Embryonic facial prominence (tissue), 1 donor: ENCODE results near the gene RPL4.
"Not testable (repeated sequence)": the region's sequence is repeated elsewhere in the genome, so short reads cannot be mapped to it uniquely, and the experiment has no call there.

Source experiments
- DNase-seq: peaks from one replicate; pipeline ENCODE4 v3.0.0-alpha.2; 2016; ENCODE audit errors: extremely low spot score

The RPL4 gene

GRCh38 chr15:66491846-66492245 lies 12.8 kb downstream of the RPL4 start:
- DNase-seq, result no peak

GRCh38 chr15:66489179-66489791 lies 15.4 kb downstream of the RPL4 start:
- DNase-seq, result no peak

- no peak for DNase-seq
Observed at GRCh38 chr15:66488525-66488924, 16.1 kb downstream of the RPL4 start.

- no peak for DNase-seq
Observed at GRCh38 chr15:66486887-66487286, 17.8 kb downstream of the RPL4 start.

GRCh38 chr15:66484539-66485112 lies 20.0 kb downstream of the RPL4 start:
- no peak for DNase-seq

GRCh38 chr15:66483131-66483566 lies 21.5 kb downstream of the RPL4 start:
- no peak for DNase-seq

- no peak for DNase-seq
Observed at GRCh38 chr15:66482539-66482938, 22.1 kb downstream of the RPL4 start.

- no peak for DNase-seq
Observed at GRCh38 chr15:66481107-66481856, 23.4 kb downstream of the RPL4 start.

- no peak for DNase-seq
Observed at GRCh38 chr15:66480267-66480666, 24.4 kb downstream of the RPL4 start.

GRCh38 chr15:66477011-66477410 lies 27.6 kb downstream of the RPL4 start:
- no peak for DNase-seq

GRCh38 chr15:66476535-66476934 lies 28.1 kb downstream of the RPL4 start:
- no peak for DNase-seq

- DNase-seq, result no peak
Observed at GRCh38 chr15:66474963-66475362, 29.7 kb downstream of the RPL4 start.

GRCh38 chr15:66474135-66474534 lies 30.5 kb downstream of the RPL4 start:
- no peak for DNase-seq

GRCh38 chr15:66472176-66472999 lies 32.3 kb downstream of the RPL4 start:
- no peak for DNase-seq

- not testable (repeated sequence) for DNase-seq
Observed at GRCh38 chr15:66470825-66471224, 33.8 kb downstream of the RPL4 start.

GRCh38 chr15:66467162-66468040 lies 37.3 kb downstream of the RPL4 start:
- DNase-seq, result not testable (repeated sequence)

GRCh38 chr15:66465294-66465693 lies 39.4 kb downstream of the RPL4 start:
- DNase-seq, result not testable (repeated sequence)

- DNase-seq, result no peak
Observed at GRCh38 chr15:66462627-66463026, 42.0 kb downstream of the RPL4 start.

- no peak for DNase-seq
Observed at GRCh38 chr15:66461917-66462316, 42.7 kb downstream of the RPL4 start.

GRCh38 chr15:66461294-66461693 lies 43.4 kb downstream of the RPL4 start:
- not testable (repeated sequence) for DNase-seq
